Caco-2 (cell line): ENCODE measurements around the gene FAM25C. TPM values are rescaled to one million over a fixed set of nuclear protein-coding genes. Genes with fewer than 3 reads are reported as not detected.
"Not testable (repeated sequence)": the region's sequence is repeated elsewhere in the genome, so short reads cannot be mapped to it uniquely, and the experiment has no call there.

Experiments
- BruUV-seq: library from RNA; stranded (reverse); fragments of 400-500 nt; replicated peaks from 2 replicates; lab custom pipeline; 2021; lab: Mats Ljungman, UMichigan
- CTCF ChIA-PET: fragments of 300-600 bp; sonication (Branson Sonifier 250); formaldehyde crosslinking; loops from one replicate; lab custom pipeline; 2022; ENCODE audit warnings: antibody characterized with exemption; lab: Charles Lee
- POLR2A ChIA-PET: fragments of 300-600 bp; sonication (Branson Sonifier 250); formaldehyde crosslinking; loops from one replicate; lab custom pipeline; 2022; ENCODE audit warnings: antibody characterized with exemption; lab: Charles Lee
- DNase-seq, 2 experiments: peaks; one replicate each; pipeline versions ENCODE4 v3.0.0 to v3.0.0-alpha.2; 2020 to 2022
- H3K27me3 ChIP-seq: replicated peaks from 2 replicates; pipeline ENCODE4 v1.6.0; 2011; ENCODE audit warnings: low read length; ENCODE audit not compliant: control insufficient read depth, insufficient read depth
- H3K36me3 ChIP-seq: 2 replicates; pipeline ENCODE4 v1.5.1; 2011; ENCODE audit warnings: low read length; ENCODE audit not compliant: control insufficient read depth, insufficient read depth
- H3K4me1 ChIP-seq: fragments of 250-450 bp; sonication (Bioruptor Pico); 2 replicates; pipeline ENCODE4 v1.5.1; 2020; ENCODE audit warnings: mild to moderate bottlenecking
- H3K4me3 ChIP-seq: 2 replicates; pipeline ENCODE4 v1.5.1; 2011; ENCODE audit warnings: low read depth, mild to moderate bottlenecking, control low read depth, low read length
- H3K9me3 ChIP-seq: fragments of 250-450 bp; sonication (Bioruptor Pico); 2 replicates; pipeline ENCODE4 v1.5.1; 2020; ENCODE audit warnings: mild to moderate bottlenecking, moderate library complexity
- H3K27ac Mint-ChIP-seq: one replicate; pipeline ENCODE4 v1.8.0; 2022; ENCODE audit warnings: mixed read lengths; ENCODE audit not compliant: unreplicated experiment
- H3K27me3 Mint-ChIP-seq: one replicate; pipeline ENCODE4 v1.8.0; 2022; ENCODE audit warnings: mixed read lengths; ENCODE audit not compliant: insufficient read depth, unreplicated experiment
- H3K36me3 Mint-ChIP-seq: one replicate; pipeline ENCODE4 v1.8.0; 2022; ENCODE audit warnings: mild to moderate bottlenecking, mixed read lengths; ENCODE audit not compliant: insufficient read depth, unreplicated experiment
- H3K4me1 Mint-ChIP-seq: one replicate; pipeline ENCODE4 v1.8.0; 2022; ENCODE audit warnings: low read depth, mixed read lengths; ENCODE audit not compliant: unreplicated experiment
- H3K4me3 Mint-ChIP-seq: one replicate; pipeline ENCODE4 v1.8.0; 2022; ENCODE audit warnings: mild to moderate bottlenecking, moderate library complexity, mixed read lengths; ENCODE audit not compliant: unreplicated experiment
- H3K9me3 Mint-ChIP-seq: one replicate; pipeline ENCODE4 v1.8.0; 2022; ENCODE audit warnings: mixed read lengths; ENCODE audit not compliant: unreplicated experiment
- intact Hi-C: fragments of 100-400 bp; cut with micrococcal nuclease; formaldehyde crosslinking; loops from one replicate; pipeline ENCODE4 v1.10.0; 2022; ENCODE audit not compliant: unreplicated experiment
- total RNA-seq: library from RNA; stranded (reverse); gene quantifications from 2 replicates; pipeline ENCODE4 v1.2.3, GENCODE V29; 2022

Gene FAM25C
- total RNA-seq, 1 experiment from 2014 or later = not detected

GRCh38 chr10:47960699-47961098 lies 38.9 kb downstream of the FAM25C start:
- not testable (repeated sequence) for H3K27me3 ChIP-seq

GRCh38 chr10:47959677-47960076 lies 39.9 kb downstream of the FAM25C start:
- POLR2A ChIA-PET, H3K27me3 ChIP-seq, CTCF ChIA-PET, intact Hi-C loops, H3K4me1 Mint-ChIP-seq, H3K9me3 Mint-ChIP-seq, H3K27me3 Mint-ChIP-seq, H3K27ac Mint-ChIP-seq, H3K4me3 Mint-ChIP-seq, H3K4me1 ChIP-seq, BruUV-seq, H3K4me3 ChIP-seq, H3K9me3 ChIP-seq, H3K36me3 ChIP-seq: not testable (repeated sequence)
- DNase-seq = peak in 1 of 2 experiments; percentile 33
- peaks cover 15% of the 10 kb centered on the region for H3K36me3 Mint-ChIP-seq

More at GRCh38 chr10:47960699-47961098, 38.9 kb downstream of the FAM25C start:
- BruUV-seq, H3K9me3 Mint-ChIP-seq, POLR2A ChIA-PET, intact Hi-C loops, H3K4me1 Mint-ChIP-seq, H3K9me3 ChIP-seq, H3K27me3 Mint-ChIP-seq, H3K4me3 ChIP-seq, H3K36me3 ChIP-seq, CTCF ChIA-PET, H3K36me3 Mint-ChIP-seq, H3K4me3 Mint-ChIP-seq, DNase-seq, H3K27ac Mint-ChIP-seq, H3K4me1 ChIP-seq: not testable (repeated sequence)

GRCh38 chr10:47957158-47957557 lies 42.4 kb downstream of the FAM25C start:
- H3K9me3 Mint-ChIP-seq, CTCF ChIA-PET, H3K27me3 Mint-ChIP-seq, intact Hi-C loops, BruUV-seq, H3K4me3 Mint-ChIP-seq, H3K27ac Mint-ChIP-seq, POLR2A ChIA-PET, H3K4me1 ChIP-seq, H3K9me3 ChIP-seq, H3K4me1 Mint-ChIP-seq, H3K36me3 ChIP-seq, H3K4me3 ChIP-seq, H3K27me3 ChIP-seq: not testable (repeated sequence)
- peak in 1 of 2 experiments; percentile 29 for DNase-seq
- H3K36me3 Mint-ChIP-seq = peaks cover 21% of the 10 kb centered on the region

- H3K4me3 Mint-ChIP-seq, CTCF ChIA-PET, H3K27me3 ChIP-seq, H3K4me1 Mint-ChIP-seq, H3K9me3 Mint-ChIP-seq, H3K27me3 Mint-ChIP-seq, POLR2A ChIA-PET, H3K9me3 ChIP-seq, H3K27ac Mint-ChIP-seq, H3K4me1 ChIP-seq, intact Hi-C loops, H3K36me3 ChIP-seq, BruUV-seq, H3K36me3 Mint-ChIP-seq, DNase-seq, H3K4me3 ChIP-seq: not testable (repeated sequence)
These were observed 52.2 kb downstream of the FAM25C start for GRCh38 chr10:47947424-47947823.

Other genes with a start within 250 kb of the FAM25C start
- 0.11 TPM in 1 of 2 replicates, not detected in the other for gene SYT15B, start 236.2 kb downstream of the FAM25C start, total RNA-seq
- 0.41 and 0.56 TPM in 2 replicates for gene NPY4R2, start 81.1 kb downstream of the FAM25C start, total RNA-seq